Hematopoietic multipotent progenitor cell treated with erythropoietin and hydrocortisone succinate and interleukin-3 and kit ligand, for 15 days (in vitro differentiated cells): ENCODE results near the gene SGPP2.

ENCODE experiments used
- DNase-seq: peaks from one replicate; pipeline ENCODE4 v3.0.0-alpha.2; 2015; ENCODE audit warnings: low spot score

SGPP2 gene

DNA sequence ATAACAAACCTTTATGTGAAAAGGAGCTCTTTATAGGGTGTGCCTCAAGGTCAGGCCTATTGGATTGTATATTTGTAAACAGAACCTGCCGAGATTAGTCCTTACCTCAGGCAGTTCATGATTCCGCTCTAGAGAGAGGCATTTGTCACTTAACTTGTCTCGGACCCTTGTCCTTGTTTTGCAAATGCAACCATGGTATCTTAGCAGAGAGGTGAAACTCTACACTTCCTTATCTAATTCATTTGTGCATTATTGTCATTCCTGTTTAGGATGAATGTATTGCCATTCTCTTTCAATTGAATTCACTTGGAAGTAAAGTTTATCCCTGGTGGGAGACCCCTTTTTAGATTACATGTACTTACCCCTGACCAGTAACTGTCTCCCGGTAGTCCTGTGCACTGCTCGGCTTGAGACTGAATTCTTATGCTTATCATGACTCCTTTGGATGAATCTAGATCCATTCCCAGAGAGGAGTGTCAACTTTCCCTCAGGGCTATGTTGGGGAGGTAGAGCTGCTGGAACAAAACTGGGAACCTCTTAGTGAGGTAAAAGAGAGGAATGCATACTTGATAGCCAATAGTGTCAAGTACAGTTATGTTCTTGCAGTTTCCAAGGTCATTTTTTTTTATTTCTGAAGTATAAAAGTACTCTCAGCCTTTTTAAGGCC is 46.6 kb downstream of the SGPP2 start:
- no peak for DNase-seq

GRCh38 chr2:222477962-222478608 is 53.7 kb downstream of the SGPP2 start:
- DNase-seq = no peak

- DNase-seq = no peak
These were observed 55.5 kb downstream of the SGPP2 start for GRCh38 chr2:222479859-222480258.

- DNase-seq = no peak
These were observed 56.2 kb downstream of the SGPP2 start for GRCh38 chr2:222480497-222480896.

DNA sequence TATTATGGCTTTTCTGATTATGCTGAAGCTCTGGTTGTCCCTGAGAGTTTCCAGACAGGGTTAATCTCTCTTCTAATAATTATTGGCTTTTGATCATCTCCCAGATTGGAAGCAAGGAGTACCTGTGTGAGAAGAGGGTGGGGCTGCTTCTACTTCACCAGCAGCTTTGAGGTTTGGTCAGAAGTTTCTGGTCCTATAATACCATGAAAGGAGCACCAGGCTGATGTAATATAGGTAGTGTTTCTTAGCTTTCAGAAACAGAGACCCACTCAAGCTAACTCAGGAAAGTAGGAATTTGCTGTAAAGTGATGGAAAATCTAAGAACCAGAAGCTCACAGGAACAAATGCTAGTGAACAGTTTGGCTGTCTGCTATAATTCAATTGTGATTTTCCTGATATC is 57.6 kb downstream of the SGPP2 start:
- DNase-seq = no peak

- no peak for DNase-seq
These were observed 59.2 kb downstream of the SGPP2 start for GRCh38 chr2:222483513-222484039.

DNA sequence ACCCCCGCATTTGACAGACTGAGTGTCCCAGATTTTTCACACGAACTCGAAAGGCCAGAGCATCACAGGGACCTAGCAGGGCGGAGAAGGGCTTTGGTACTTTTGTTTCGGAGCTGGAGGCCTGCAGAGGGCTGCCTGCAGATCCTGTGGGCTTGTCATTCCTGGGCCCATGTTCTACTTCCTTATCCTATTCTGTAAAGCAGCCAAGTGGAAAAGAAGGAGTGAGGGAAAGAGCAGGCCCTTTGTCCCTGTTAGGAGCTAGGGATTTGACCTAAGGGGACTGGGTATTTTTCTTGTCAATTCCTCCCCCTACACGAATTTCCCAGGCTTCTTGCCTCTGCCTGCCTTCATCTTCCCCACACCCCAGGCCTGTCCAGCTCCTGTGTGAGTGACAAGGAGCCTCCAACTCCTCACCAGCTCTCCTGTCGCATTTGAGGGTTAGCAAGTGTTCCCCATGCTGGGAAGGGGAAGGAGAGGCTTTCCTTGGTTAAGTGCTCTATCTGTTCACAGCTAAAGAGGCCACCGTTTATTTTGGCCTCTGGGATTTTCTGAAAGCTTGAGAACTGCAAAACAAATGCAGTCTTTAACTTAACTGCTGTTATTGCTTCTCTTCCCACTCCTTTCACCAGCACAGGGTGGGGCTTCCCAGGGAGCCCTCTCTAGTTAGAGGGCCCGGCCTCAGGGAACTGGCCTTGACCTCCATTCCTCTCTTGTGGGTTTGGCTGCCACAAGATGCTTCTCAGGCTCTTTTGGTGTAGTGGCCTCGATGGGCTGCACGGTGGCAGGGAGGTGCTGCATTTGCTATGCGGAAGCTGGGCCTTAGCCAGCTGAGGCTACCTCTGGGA is 61.2 kb downstream of the SGPP2 start:
- no peak for DNase-seq

GRCh38 chr2:222490131-222490530 is 65.8 kb downstream of the SGPP2 start:
- DNase-seq = no peak

GRCh38 chr2:222492683-222493082 is 68.3 kb downstream of the SGPP2 start:
- DNase-seq = no peak

GRCh38 chr2:222494104-222494739 is 69.9 kb downstream of the SGPP2 start:
- DNase-seq = no peak

GRCh38 chr2:222495388-222495787 is 71.0 kb downstream of the SGPP2 start:
- no peak for DNase-seq

GRCh38 chr2:222499226-222499625 is 74.9 kb downstream of the SGPP2 start:
- DNase-seq = no peak

DNA sequence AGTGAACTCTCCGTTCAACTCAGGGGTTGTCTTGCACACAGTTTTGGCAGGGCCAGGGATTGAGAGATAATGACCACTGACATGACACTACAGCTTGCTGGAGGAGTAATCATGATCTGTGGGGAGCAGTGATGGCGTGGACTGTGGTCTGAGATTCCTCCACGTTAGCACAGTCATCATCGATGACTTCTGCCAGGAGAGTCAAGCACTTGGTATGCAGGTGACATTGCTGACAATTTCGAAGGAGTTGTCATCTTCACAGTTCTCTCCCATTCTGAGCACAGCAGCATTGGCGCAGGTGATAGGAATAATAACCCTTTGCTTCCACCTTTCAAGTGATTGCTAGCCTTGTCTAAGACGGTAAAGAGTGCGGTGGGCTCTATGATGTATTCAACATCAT is 79.8 kb downstream of the SGPP2 start:
- no peak for DNase-seq

- no peak for DNase-seq
These were observed 80.4 kb downstream of the SGPP2 start for GRCh38 chr2:222504719-222505118.

GRCh38 chr2:222506230-222506935 is 82.0 kb downstream of the SGPP2 start:
- DNase-seq = no peak

- DNase-seq = no peak
These were observed 90.6 kb downstream of the SGPP2 start for GRCh38 chr2:222514901-222515300.

DNA sequence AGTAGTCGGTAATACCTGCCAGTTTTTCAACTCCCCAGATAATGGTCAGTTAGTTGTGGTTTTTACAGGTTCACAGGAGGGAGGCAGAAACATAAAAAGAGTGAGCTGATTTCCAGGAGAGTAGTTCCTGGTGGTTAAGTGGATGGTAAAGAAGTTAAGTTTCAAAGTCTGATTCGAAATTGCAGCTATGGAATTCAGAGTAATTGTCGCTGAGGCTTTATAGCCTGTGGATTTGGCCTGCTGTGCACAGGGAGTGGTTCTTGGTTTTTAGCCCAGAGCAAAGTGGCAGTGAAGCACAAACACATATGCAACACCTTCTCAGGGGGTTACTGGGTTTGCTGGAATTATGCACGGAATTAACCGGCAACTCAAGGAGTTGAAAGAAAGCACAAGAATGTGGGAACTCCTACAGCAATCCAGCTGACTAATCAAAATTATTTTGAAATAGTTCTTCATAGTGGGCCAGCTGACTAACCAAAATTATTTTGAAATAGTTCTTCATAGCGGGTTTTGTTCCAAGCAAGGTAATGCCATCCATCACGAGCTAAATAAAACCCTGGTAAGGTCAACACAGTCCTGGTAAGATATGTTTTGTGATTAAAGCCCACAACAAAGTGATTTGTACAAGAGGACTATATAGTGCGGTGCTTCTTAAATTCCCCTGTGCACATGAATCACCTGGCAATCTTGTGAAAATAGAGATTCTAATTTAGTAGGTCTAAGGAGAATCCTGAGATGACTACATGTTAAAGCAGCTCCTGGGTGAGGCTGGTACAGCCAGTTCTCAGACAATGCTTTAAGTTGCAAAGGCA is 94.4 kb downstream of the SGPP2 start:
- no peak for DNase-seq

- DNase-seq = no peak
These were observed 96.8 kb downstream of the SGPP2 start for GRCh38 chr2:222521099-222521498.

DNA sequence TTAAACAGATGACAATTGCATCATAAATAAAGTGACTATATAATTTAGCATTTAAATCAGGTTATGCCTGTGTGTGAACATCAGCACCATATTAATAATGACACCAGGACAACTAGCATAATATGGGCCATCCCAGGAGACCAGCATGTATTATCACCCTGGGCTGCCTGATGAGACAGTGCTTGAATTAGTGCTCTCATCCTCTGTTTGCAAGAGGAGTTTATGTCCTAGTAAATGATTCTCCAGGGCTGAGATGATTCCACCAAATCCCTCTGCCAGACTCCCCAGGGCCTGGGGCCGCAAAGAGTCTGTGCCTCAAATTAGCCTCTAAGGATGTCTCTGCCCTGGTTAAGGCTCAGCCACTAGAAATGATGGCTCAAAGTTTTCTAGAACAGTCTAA is 97.7 kb downstream of the SGPP2 start:
- DNase-seq = no peak

GRCh38 chr2:222523783-222524544 is 99.6 kb downstream of the SGPP2 start:
- no peak for DNase-seq
